ENCODE data around the gene IL23R.

- no peak for TF ChIP-seq EZH2phosphoT487 (IDR thresholded peaks at IDR 0.05; ENCODE audit: insufficient read depth, low read depth)
- no peak for TF ChIP-seq EZH2 (IDR thresholded peaks at IDR 0.05; ENCODE audit: insufficient read depth, poor library complexity, severe bottlenecking)
Observed at GRCh38 chr1:67124455-67124854, 41.8 kb upstream of the IL23R start.

All from GM23248 (cell line).